Hepatocyte (in vitro differentiated cells): Measurements from ENCODE around the gene GGTLC1.
"Not testable (repeated sequence)": the region's sequence is repeated elsewhere in the genome, so short reads cannot be mapped to it uniquely, and the experiment has no call there.

Experiments
- EZH2 ChIP-seq: fragments of 200-600 bp; sonication (generic); IDR thresholded peaks from 2 replicates; pipeline ENCODE4 v1.6.1; 2016; ENCODE audit warnings: antibody characterized with exemption, mild to moderate bottlenecking, borderline replicate concordance
- EZH2phosphoT487 ChIP-seq: fragments of 200-600 bp; sonication (generic); IDR thresholded peaks from one replicate; pipeline ENCODE4 v1.6.1; 2018; ENCODE audit warnings: antibody characterized with exemption, mild to moderate bottlenecking, low read depth, moderate library complexity; ENCODE audit not compliant: unreplicated experiment, severe bottlenecking
- TF ChIP-seq, protein P1 (sequence below): fragments of 200-600 bp; sonication (generic); IDR thresholded peaks from 2 replicates; pipeline ENCODE4 v1.5.1; 2016; ENCODE audit warnings: antibody characterized with exemption, mild to moderate bottlenecking; ENCODE audit not compliant: poor library complexity

DNA sequence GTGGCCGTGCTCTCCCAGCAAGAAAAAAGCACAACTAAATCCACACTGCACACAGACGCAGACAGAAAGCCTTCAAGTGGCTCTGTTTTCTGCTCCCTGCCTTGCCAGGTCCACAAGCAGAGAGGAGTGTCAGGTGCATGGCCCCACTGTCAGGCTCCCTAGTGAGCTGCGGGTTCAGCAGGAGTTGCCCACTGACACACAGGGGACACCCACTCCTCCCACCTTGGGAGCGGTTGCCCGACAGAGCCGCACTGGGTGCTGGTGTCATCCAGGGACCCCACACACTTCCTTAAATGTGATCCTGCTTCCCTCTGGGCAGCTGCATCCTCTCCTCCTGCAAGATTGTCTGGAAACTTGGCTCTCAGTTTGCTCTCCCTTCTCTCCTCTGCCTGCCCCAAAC, 6.7 kb upstream of the GGTLC1 start:
- not testable (repeated sequence) for TF ChIP-seq EZH2, EZH2phosphoT487
- TF ChIP-seq, protein P1, sequence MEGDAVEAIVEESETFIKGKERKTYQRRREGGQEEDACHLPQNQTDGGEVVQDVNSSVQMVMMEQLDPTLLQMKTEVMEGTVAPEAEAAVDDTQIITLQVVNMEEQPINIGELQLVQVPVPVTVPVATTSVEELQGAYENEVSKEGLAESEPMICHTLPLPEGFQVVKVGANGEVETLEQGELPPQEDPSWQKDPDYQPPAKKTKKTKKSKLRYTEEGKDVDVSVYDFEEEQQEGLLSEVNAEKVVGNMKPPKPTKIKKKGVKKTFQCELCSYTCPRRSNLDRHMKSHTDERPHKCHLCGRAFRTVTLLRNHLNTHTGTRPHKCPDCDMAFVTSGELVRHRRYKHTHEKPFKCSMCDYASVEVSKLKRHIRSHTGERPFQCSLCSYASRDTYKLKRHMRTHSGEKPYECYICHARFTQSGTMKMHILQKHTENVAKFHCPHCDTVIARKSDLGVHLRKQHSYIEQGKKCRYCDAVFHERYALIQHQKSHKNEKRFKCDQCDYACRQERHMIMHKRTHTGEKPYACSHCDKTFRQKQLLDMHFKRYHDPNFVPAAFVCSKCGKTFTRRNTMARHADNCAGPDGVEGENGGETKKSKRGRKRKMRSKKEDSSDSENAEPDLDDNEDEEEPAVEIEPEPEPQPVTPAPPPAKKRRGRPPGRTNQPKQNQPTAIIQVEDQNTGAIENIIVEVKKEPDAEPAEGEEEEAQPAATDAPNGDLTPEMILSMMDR, result not testable (repeated sequence)
